Lower lobe of right lung (tissue), 2 donors: ENCODE measurements around the gene SEMA6A. TPM values are rescaled to one million over a fixed set of nuclear protein-coding genes. Genes with fewer than 3 reads are reported as not detected.

ENCODE experiments used
- ATAC-seq, 2 donors: fragments of 200-7000 bp; cut with Tn5 transposase; one replicate each; pipeline ENCODE4 v1.9.1; 2020 to 2022; ENCODE audit warnings: mild to moderate bottlenecking in 2 of 2, moderate library complexity in 2 of 2
- DNase-seq: peaks from one replicate; pipeline ENCODE4 v3.0.0-alpha.2; 2020
- H3K27ac ChIP-seq: fragments of 200-600 bp; one replicate; pipeline ENCODE4 v1.8.0; 2022
- H3K27me3 ChIP-seq: fragments of 200-600 bp; one replicate; pipeline ENCODE4 v1.8.0; 2022; ENCODE audit warnings: low read depth
- H3K36me3 ChIP-seq: fragments of 200-600 bp; one replicate; pipeline ENCODE4 v1.8.0; 2022; ENCODE audit warnings: mild to moderate bottlenecking
- H3K4me1 ChIP-seq: fragments of 200-600 bp; one replicate; pipeline ENCODE4 v1.8.0; 2022
- H3K4me3 ChIP-seq: fragments of 200-600 bp; one replicate; pipeline ENCODE4 v1.8.0; 2022; ENCODE audit warnings: mild to moderate bottlenecking
- H3K9me3 ChIP-seq: fragments of 200-600 bp; one replicate; pipeline ENCODE4 v1.8.0; 2022
- intact Hi-C: fragments of 100-400 bp; cut with DNase I; formaldehyde crosslinking; loops from one replicate; pipeline ENCODE4 v1.11.0; 2022
- total RNA-seq: library from RNA; stranded (reverse); fragmentation: NEBNext Ultra II Directional; extraction: Animal tissue kit (Norgen Biotek cat#: 25700); gene quantifications from one replicate; pipeline ENCODE4 v1.2.1, GENCODE V29; 2021
- TF ChIP-seq, protein P1 (sequence below): fragments of 200-600 bp; IDR thresholded peaks from one replicate; pipeline ENCODE4 v1.8.0; 2022; ENCODE audit warnings: antibody characterized with exemption, mild to moderate bottlenecking
- donor health status: DM: no; HTN: yes; CAD: no; lungs with severe emphysema.

The SEMA6A gene
- total RNA-seq, 1 donor from 2014 or later: 44.3 TPM

DNA sequence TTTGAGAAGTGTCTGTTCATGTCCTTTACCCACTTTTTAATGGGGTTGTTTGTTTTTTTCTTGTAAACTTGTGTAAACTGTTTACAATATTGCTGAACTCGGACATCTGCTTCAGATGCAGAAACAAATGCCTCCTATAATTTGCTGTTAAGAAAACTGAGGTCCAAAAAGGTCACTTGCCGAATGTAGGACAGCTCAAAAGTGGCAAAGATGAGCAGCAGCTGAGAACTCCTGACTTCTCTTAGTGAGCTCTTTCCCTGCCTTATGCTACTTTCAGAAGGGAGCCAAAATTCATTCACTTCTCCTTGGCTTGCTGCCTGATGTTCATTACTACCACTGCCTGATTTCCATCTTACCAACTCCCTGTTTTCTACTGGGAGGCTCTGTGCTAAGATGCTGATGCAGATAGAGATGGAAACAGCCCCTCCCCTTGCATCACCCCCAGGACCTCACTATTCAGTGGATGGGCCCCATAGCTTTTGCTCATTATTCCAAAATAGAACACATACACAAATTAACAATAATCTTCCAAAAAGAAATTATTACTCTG lies 60.1 kb downstream of the SEMA6A start:
- no peak overlapping the region for H3K27ac ChIP-seq
- ATAC-seq (no peak), DNase-seq (no peak)
- intact Hi-C loops: no loop called here
- TF ChIP-seq, protein P1, sequence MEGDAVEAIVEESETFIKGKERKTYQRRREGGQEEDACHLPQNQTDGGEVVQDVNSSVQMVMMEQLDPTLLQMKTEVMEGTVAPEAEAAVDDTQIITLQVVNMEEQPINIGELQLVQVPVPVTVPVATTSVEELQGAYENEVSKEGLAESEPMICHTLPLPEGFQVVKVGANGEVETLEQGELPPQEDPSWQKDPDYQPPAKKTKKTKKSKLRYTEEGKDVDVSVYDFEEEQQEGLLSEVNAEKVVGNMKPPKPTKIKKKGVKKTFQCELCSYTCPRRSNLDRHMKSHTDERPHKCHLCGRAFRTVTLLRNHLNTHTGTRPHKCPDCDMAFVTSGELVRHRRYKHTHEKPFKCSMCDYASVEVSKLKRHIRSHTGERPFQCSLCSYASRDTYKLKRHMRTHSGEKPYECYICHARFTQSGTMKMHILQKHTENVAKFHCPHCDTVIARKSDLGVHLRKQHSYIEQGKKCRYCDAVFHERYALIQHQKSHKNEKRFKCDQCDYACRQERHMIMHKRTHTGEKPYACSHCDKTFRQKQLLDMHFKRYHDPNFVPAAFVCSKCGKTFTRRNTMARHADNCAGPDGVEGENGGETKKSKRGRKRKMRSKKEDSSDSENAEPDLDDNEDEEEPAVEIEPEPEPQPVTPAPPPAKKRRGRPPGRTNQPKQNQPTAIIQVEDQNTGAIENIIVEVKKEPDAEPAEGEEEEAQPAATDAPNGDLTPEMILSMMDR: no peak
- H3K4me3 ChIP-seq: no peak overlapping the region
- peaks cover 8% of the 10 kb centered on the region for H3K4me1 ChIP-seq
- no peaks in the 10 kb centered on the region for H3K9me3 ChIP-seq
- H3K36me3 ChIP-seq: no peaks in the 10 kb centered on the region
- no peaks in the 10 kb centered on the region for H3K27me3 ChIP-seq

DNA sequence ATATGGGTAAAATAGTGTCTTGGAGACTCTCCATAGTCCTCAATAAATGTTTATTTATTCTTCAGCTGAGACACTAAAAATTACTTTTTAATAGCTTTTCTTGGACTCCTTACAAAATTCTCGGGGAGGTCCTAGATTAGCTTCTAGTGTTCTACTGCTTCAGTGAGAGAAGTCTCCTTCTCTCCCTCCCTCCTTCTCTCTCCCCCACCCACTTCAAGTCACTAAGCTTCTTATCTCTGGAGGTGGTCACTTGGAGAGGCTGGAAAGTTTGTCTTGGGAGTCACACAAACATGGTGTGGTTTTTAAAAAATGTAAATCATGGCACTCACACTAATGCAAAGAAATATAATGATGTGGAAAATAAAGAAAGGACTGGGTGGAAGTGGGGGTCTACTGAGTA lies 64.1 kb downstream of the SEMA6A start:
- intact Hi-C loops: no loop called here
- DNase-seq (no peak), ATAC-seq (no peak)
- Histone ChIP-seq H3K27me3 (no peaks in the 10 kb centered on the region), H3K36me3 (no peaks in the 10 kb centered on the region), H3K4me1 (peaks cover 12% of the 10 kb centered on the region), H3K4me3 (no peak overlapping the region), H3K9me3 (no peaks in the 10 kb centered on the region), H3K27ac (no peak overlapping the region)
- TF ChIP-seq, protein P1: no peak

DNA sequence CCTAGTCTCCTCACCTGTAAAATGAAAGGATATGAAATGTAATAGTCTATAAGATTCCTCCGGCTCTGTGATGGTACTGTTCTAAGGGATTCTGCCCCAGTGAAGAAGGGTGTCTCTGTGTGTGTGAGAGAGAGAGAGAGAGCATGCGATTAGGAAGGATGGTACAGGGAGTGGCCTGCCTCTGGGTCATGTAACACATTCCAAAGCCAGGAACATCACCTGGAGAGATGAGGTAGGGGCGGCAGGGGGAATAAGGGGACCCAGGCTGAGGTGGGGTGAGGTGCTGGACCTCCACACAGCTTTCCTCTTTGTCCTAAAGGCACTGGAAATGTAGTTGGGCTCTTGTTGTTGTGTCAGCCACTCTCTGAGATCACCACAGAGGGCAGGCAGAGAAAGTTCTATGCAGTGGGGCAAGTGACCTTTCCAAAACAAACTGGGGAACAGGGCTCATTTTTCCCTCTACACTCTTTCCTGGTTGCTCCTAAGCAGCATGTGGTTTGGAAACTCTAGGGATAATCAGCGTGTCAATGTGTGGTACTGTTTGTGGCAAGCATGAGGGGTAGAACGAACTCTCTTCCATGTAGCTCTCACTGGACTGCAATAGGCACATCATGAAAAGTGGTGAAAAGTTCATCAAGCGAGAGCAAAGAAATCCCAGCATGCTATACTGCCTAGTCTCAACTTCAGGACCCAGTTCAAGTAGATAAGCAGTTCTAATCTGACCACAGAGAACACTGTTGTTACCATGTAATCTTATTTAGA lies 65.0 kb downstream of the SEMA6A start:
- ATAC-seq (no peak), DNase-seq (no peak)
- intact Hi-C loops: no loop called here
- TF ChIP-seq, protein P1: no peak
- H3K9me3 ChIP-seq: no peaks in the 10 kb centered on the region
- no peaks in the 10 kb centered on the region for H3K36me3 ChIP-seq
- no peak overlapping the region for H3K4me3 ChIP-seq
- H3K27me3 ChIP-seq: no peaks in the 10 kb centered on the region
- H3K4me1 ChIP-seq: peaks cover 12% of the 10 kb centered on the region
- no peak overlapping the region for H3K27ac ChIP-seq

DNA sequence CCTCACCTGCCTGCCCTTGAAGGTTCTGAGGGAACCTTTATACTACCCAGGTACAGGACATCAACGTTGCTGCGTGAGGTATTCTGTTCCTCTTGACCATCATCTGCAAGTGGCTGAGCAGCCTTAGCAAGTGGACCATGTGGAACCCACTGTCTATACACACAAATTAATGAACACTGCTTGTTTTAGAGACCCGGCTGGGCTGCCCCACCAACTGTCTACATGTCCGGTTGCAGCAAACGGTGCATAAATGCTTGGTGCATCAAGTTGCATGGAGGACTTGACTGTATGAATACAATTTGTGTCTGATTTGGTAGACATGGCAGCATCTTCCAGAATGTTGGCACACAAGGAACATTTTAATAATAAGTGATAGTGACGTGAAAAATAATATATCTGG lies 65.8 kb downstream of the SEMA6A start:
- ATAC-seq: no peak
- H3K36me3 ChIP-seq: no peaks in the 10 kb centered on the region

DNA sequence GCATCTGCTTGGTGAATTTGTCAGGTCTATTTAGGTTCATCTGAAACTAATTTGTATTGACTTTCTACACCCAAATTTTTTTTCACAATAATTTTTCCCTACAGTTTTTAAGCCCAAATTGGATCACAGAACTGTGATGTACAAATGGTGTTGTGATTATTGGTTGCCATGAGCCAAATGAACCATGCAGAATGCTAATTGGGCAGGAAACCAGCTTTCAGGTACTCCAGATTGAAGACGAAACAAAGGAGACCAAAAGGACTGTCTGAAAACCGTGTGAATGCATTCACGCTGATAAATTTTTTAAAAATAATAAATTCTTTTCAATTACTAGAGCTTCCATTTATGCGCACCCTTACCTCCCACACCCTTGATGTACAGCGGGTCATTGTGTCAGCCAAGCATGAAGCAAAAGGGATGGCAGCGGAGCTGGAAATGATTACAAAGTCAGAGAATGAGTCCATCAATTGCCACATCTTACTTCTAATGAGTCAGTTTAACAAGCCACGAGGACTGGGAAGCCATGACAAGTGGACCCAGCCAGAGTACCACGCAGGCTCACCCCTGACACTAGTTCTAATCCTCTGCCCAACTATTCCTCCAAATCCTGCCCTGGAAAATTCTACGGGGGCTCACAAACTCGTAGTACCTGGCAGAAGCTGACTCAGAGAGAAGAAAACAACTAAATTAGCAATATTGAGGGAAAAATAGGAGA lies 66.5 kb downstream of the SEMA6A start:
- ATAC-seq (no peak), DNase-seq (no peak)
- Histone ChIP-seq H3K9me3 (no peaks in the 10 kb centered on the region), H3K27me3 (no peaks in the 10 kb centered on the region), H3K4me3 (no peak overlapping the region), H3K4me1 (peaks cover 15% of the 10 kb centered on the region), H3K27ac (no peak overlapping the region), H3K36me3 (no peaks in the 10 kb centered on the region)
- intact Hi-C loops: no loop called here
- TF ChIP-seq, protein P1: no peak

More for the DNA sequence above, 65.8 kb downstream of the SEMA6A start:
- DNase-seq: no peak
- intact Hi-C loops: no loop called here
- no peaks in the 10 kb centered on the region for H3K9me3 ChIP-seq
- H3K27ac ChIP-seq: no peak overlapping the region
- no peaks in the 10 kb centered on the region for H3K27me3 ChIP-seq
- TF ChIP-seq, protein P1: no peak
- peaks cover 12% of the 10 kb centered on the region for H3K4me1 ChIP-seq
- H3K4me3 ChIP-seq: no peak overlapping the region
